Measurements from ENCODE around the gene MOK. TPM values are rescaled to one million over a fixed set of nuclear protein-coding genes. Genes with fewer than 3 reads are reported as not detected.

MOK gene
- total and polyA plus RNA-seq, 2 donors: 2.9 to 9.0 TPM

DNA sequence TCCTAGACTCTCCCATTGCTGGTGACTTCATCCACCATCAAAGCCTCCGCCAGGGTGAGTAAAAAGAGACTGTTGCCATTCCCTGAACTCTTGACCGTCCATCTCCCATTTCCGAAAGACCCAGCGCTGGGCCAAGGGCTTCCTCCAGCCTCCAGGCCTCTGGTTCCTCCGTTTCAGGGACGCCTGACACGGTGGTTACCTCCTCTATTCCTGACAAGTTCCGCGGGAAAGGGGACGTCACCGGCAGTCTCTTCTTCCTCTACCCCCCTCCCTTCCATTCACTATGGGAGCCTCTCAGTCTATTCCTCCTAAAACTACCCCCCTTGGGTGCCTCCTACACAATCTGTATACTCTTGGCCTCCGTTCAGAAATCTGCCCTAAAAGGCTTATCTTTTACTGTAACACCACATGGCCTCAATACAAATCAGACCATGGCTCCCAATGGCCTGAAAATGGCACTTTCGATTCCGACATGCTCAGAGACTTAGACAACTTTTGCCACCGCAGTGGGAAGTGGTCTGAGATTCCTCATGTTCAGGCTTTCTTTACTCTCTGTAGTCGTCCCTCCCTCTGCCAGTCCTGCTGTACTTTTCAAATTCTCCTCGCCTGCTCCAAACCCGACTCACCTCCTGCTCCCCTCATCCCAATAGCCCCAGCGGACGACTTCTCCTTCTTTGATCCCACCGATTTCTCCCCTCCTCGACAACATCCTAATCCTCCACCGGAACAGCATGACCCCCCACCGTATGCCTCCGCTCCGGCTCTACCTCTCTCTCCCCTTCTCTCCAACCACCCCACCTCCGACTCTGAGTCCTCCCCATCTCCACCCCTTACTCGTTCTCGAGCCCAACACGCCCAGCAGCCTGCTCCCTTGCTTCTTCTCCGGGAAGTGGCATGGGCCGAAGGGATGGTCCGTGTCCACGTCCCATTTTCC lies 70.4 kb downstream of the MOK start:
- WGBS: 81% methylated on average over 34 of the region's 34 CpGs
- no peaks in the 10 kb centered on the region for H3K9me3 ChIP-seq (ENCODE audit: control insufficient read depth in 2 of 2, insufficient read depth in 1 of 2, low read length in 1 of 2)
- H3K27ac ChIP-seq (ENCODE audit: low read depth in 1 of 2, low read length in 1 of 2): no peak overlapping the region
- DNase-seq (ENCODE audit: low read depth in 6 of 9, low spot score in 9 of 9): no peak
- peak overlapping the region in 1 of 2 donors; percentile 10 for H3K4me3 ChIP-seq (ENCODE audit: low read length in 2 of 2)
- no peaks in the 10 kb centered on the region for H3K4me1 ChIP-seq (ENCODE audit: control insufficient read depth in 2 of 2, insufficient read depth in 2 of 2, low read length in 2 of 2)
- no peaks in the 10 kb centered on the region for H3K36me3 ChIP-seq (ENCODE audit: control insufficient read depth in 2 of 2, insufficient read depth in 2 of 2, low read length in 1 of 2)
- H3K27me3 ChIP-seq (ENCODE audit: control insufficient read depth in 2 of 2, insufficient read depth in 1 of 2, low read length in 1 of 2): no peaks in the 10 kb centered on the region

- H3K36me3 ChIP-seq (ENCODE audit: control insufficient read depth in 2 of 2, insufficient read depth in 2 of 2, low read length in 1 of 2): no peaks in the 10 kb centered on the region
- no peaks in the 10 kb centered on the region for H3K4me1 ChIP-seq (ENCODE audit: control insufficient read depth in 2 of 2, insufficient read depth in 2 of 2, low read length in 2 of 2)
- H3K27me3 ChIP-seq (ENCODE audit: control insufficient read depth in 2 of 2, insufficient read depth in 1 of 2, low read length in 1 of 2): no peaks in the 10 kb centered on the region
- WGBS: 96% methylated on average over 6 of the region's 6 CpGs
- H3K4me3 ChIP-seq (ENCODE audit: low read length in 2 of 2): no peak overlapping the region
- no peaks in the 10 kb centered on the region for H3K9me3 ChIP-seq (ENCODE audit: control insufficient read depth in 2 of 2, insufficient read depth in 1 of 2, low read length in 1 of 2)
- no peak for DNase-seq (ENCODE audit: low read depth in 6 of 9, low spot score in 9 of 9)
- H3K27ac ChIP-seq (ENCODE audit: low read depth in 1 of 2, low read length in 1 of 2): no peak overlapping the region
Measured at GRCh38 chr14:102233081-102233480, 71.9 kb downstream of the MOK start.

DNA sequence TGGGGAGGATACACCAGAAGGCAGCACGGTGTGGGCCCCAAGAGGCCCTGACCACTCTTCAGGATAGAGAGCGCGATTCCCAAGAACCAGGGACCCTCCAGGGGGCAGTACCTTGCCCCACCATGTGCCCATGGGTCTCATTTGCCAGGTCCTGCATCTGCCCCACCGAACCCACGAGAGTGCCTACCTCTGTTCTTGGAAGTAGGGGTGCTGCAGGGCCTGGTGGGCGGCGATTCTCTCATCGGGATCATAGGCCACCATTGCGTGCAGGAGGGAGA lies 72.7 kb downstream of the MOK start:
- Histone ChIP-seq H3K36me3 (ENCODE audit: control insufficient read depth in 2 of 2, insufficient read depth in 2 of 2, low read length in 1 of 2) (no peaks in the 10 kb centered on the region), H3K4me3 (ENCODE audit: low read length in 2 of 2) (no peak overlapping the region), H3K27me3 (ENCODE audit: control insufficient read depth in 2 of 2, insufficient read depth in 1 of 2, low read length in 1 of 2) (no peaks in the 10 kb centered on the region), H3K4me1 (ENCODE audit: control insufficient read depth in 2 of 2, insufficient read depth in 2 of 2, low read length in 2 of 2) (no peaks in the 10 kb centered on the region), H3K27ac (ENCODE audit: low read depth in 1 of 2, low read length in 1 of 2) (no peak overlapping the region), H3K9me3 (ENCODE audit: control insufficient read depth in 2 of 2, insufficient read depth in 1 of 2, low read length in 1 of 2) (no peaks in the 10 kb centered on the region)
- no peak for DNase-seq (ENCODE audit: low read depth in 6 of 9, low spot score in 9 of 9)
- 96% methylated on average over 9 of the region's 9 CpGs for WGBS

DNA sequence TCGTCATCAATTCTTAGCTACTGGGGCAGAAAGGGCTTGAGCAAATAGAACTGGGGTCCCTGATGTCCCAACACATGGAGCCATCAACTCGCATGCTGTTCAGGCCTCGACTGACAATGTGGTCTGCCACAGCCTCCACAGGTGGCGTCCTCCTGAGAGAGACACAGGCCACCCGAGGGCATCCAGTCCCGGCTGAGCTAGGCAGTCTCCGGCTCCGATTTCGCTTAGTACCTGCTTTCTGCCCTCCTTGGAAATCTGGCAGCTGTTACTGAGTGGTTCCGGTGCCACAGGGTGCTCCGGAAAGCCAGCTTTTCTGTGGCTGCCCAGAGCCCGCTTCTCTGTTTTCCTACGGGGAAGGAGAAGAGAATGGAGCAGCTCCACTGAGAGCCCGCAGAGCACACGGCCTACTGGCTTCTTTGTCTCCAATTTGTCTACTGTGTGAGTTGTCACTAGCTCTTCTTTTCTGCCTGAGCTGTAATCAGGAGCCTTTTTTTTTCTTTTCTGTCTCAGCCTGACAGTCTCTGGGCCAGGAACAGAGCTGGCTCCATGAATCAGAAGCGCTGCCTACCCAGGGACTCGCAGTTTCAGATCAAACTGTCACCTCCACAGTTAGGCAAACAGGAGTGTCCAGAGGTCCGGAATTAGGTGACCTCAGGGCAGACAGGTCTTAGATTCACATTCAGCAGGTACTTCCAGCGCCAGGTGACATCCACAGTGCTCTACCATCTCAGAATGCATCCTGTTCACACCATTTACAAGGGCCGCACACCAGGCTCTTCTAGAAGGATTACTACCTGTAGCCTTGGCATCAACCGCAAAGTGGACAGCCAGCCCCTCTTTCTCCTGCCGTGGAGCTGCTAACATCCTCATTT lies 73.3 kb downstream of the MOK start:
- Histone ChIP-seq H3K4me3 (ENCODE audit: low read length in 2 of 2) (no peak overlapping the region), H3K27ac (ENCODE audit: low read depth in 1 of 2, low read length in 1 of 2) (no peak overlapping the region), H3K27me3 (ENCODE audit: control insufficient read depth in 2 of 2, insufficient read depth in 1 of 2, low read length in 1 of 2) (no peaks in the 10 kb centered on the region), H3K9me3 (ENCODE audit: control insufficient read depth in 2 of 2, insufficient read depth in 1 of 2, low read length in 1 of 2) (no peaks in the 10 kb centered on the region), H3K4me1 (ENCODE audit: control insufficient read depth in 2 of 2, insufficient read depth in 2 of 2, low read length in 2 of 2) (no peaks in the 10 kb centered on the region), H3K36me3 (ENCODE audit: control insufficient read depth in 2 of 2, insufficient read depth in 2 of 2, low read length in 1 of 2) (no peaks in the 10 kb centered on the region)
- 96% methylated on average over 22 of the region's 22 CpGs for WGBS
- no peak for DNase-seq (ENCODE audit: low read depth in 6 of 9, low spot score in 9 of 9)

GRCh38 chr14:102230481-102231210 lies 74.3 kb downstream of the MOK start:
- no peaks in the 10 kb centered on the region for H3K36me3 ChIP-seq (ENCODE audit: control insufficient read depth in 2 of 2, insufficient read depth in 2 of 2, low read length in 1 of 2)
- no peak for DNase-seq (ENCODE audit: low read depth in 6 of 9, low spot score in 9 of 9)
- no peaks in the 10 kb centered on the region for H3K4me1 ChIP-seq (ENCODE audit: control insufficient read depth in 2 of 2, insufficient read depth in 2 of 2, low read length in 2 of 2)
- H3K4me3 ChIP-seq (ENCODE audit: low read length in 2 of 2): no peak overlapping the region
- 96% methylated on average over 22 of the region's 22 CpGs for WGBS
- no peaks in the 10 kb centered on the region for H3K27me3 ChIP-seq (ENCODE audit: control insufficient read depth in 2 of 2, insufficient read depth in 1 of 2, low read length in 1 of 2)
- H3K27ac ChIP-seq (ENCODE audit: low read depth in 1 of 2, low read length in 1 of 2): no peak overlapping the region
- no peaks in the 10 kb centered on the region for H3K9me3 ChIP-seq (ENCODE audit: control insufficient read depth in 2 of 2, insufficient read depth in 1 of 2, low read length in 1 of 2)

- no peaks in the 10 kb centered on the region for H3K9me3 ChIP-seq (ENCODE audit: control insufficient read depth in 2 of 2, insufficient read depth in 1 of 2, low read length in 1 of 2)
- no peak overlapping the region for H3K27ac ChIP-seq (ENCODE audit: low read depth in 1 of 2, low read length in 1 of 2)
- no peaks in the 10 kb centered on the region for H3K27me3 ChIP-seq (ENCODE audit: control insufficient read depth in 2 of 2, insufficient read depth in 1 of 2, low read length in 1 of 2)
- no peak overlapping the region for H3K4me3 ChIP-seq (ENCODE audit: low read length in 2 of 2)
- H3K36me3 ChIP-seq (ENCODE audit: control insufficient read depth in 2 of 2, insufficient read depth in 2 of 2, low read length in 1 of 2): no peaks in the 10 kb centered on the region
- H3K4me1 ChIP-seq (ENCODE audit: control insufficient read depth in 2 of 2, insufficient read depth in 2 of 2, low read length in 2 of 2): no peaks in the 10 kb centered on the region
- 97% methylated on average over 9 of the region's 9 CpGs for WGBS
- DNase-seq (ENCODE audit: low read depth in 6 of 9, low spot score in 9 of 9): no peak
Measured at GRCh38 chr14:102229739-102230092, 75.2 kb downstream of the MOK start.

DNA sequence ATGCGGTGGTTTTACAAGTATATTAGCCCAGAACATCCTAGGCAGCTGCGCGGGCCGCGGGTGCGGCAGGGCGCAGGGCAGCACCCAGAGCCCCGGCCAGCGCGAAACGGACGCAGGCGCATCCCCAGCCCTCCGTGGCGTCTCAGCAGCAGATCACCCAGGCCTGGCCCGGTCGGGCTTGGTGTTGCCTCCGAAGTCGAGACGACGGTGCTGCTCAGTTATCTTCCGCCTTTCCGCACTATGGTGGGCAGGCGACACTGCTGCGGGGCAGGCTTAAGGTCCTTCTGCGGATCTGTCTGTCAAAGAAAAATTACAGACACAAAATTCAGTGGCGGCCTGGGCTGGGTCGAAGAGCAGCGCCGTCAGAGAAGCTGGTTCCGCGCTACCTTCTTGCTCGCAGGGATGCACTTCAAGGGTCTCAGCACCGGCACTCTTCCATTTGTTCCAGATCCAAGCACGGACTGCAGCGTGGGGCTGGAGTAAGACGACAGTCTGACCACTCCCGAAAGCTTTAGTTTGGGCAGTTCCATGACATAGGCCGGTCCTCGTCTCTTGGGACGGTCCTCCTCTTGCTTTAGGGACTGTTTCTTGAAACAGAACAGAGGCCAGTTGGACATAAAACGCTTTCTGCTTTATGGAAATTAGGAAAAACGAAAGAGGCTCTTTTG lies 75.8 kb downstream of the MOK start:
- whole genome bisulfite sequencing: 98% methylated on average over 43 of the region's 43 CpGs
- no peak overlapping the region for H3K27ac ChIP-seq (ENCODE audit: low read depth in 1 of 2, low read length in 1 of 2)
- no peak for DNase-seq (ENCODE audit: low read depth in 6 of 9, low spot score in 9 of 9)
- no peaks in the 10 kb centered on the region for H3K4me1 ChIP-seq (ENCODE audit: control insufficient read depth in 2 of 2, insufficient read depth in 2 of 2, low read length in 2 of 2)
- no peaks in the 10 kb centered on the region for H3K9me3 ChIP-seq (ENCODE audit: control insufficient read depth in 2 of 2, insufficient read depth in 1 of 2, low read length in 1 of 2)
- H3K36me3 ChIP-seq (ENCODE audit: control insufficient read depth in 2 of 2, insufficient read depth in 2 of 2, low read length in 1 of 2): no peaks in the 10 kb centered on the region
- H3K4me3 ChIP-seq (ENCODE audit: low read length in 2 of 2): no peak overlapping the region
- H3K27me3 ChIP-seq (ENCODE audit: control insufficient read depth in 2 of 2, insufficient read depth in 1 of 2, low read length in 1 of 2): no peaks in the 10 kb centered on the region

DNA sequence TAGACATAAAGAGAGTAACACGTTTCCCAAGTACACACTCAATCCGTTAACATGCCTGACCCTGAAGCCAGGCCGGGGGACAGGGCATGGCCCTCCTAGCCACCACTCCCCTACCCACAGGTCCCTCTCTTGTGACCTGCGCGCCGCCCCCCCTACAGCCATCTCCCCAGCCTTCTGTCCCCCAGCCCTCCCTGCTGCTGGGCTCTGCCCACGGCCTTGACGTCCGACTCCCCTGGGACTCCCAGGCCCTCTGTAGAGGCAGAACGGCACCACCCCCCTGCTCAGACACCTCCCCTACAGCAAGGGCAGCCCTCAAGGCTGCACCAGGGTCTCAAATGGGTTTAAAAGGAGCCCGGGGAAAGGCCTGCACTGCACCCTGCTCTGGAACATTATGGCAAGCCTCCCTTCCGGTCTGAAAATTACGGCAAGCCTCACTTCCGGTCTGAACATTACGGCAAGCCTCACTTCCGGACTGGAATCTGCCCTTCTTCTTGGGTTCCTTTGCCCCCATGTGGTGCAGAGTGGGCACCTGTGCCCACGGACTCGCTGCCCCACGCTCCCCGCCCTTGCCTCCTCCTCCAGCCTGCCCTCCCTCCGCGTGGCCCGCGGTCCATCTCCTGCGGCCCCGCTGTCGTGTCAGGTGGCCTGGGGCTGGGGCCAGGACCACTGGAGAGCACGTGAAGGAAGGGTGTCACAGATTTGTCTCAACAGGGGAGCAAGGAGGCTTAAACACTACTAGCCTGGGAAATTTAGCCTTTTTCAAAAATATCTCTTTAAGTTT lies 77.6 kb downstream of the MOK start:
- Histone ChIP-seq H3K9me3 (ENCODE audit: control insufficient read depth in 2 of 2, insufficient read depth in 1 of 2, low read length in 1 of 2) (no peaks in the 10 kb centered on the region), H3K36me3 (ENCODE audit: control insufficient read depth in 2 of 2, insufficient read depth in 2 of 2, low read length in 1 of 2) (peaks cover 3 to 6% of the 10 kb centered on the region in 2 donors), H3K4me1 (ENCODE audit: control insufficient read depth in 2 of 2, insufficient read depth in 2 of 2, low read length in 2 of 2) (no peaks in the 10 kb centered on the region), H3K27me3 (ENCODE audit: control insufficient read depth in 2 of 2, insufficient read depth in 1 of 2, low read length in 1 of 2) (no peaks in the 10 kb centered on the region), H3K4me3 (ENCODE audit: low read length in 2 of 2) (no peak overlapping the region), H3K27ac (ENCODE audit: low read depth in 1 of 2, low read length in 1 of 2) (no peak overlapping the region)
- no peak for DNase-seq (ENCODE audit: low read depth in 6 of 9, low spot score in 9 of 9)
- WGBS: 96% methylated on average over 28 of the region's 28 CpGs
